ENCODE measurements around the gene CSTA. TPM values are rescaled to one million over a fixed set of nuclear protein-coding genes. Genes with fewer than 3 reads are reported as not detected.

CSTA gene
- total RNA-seq, 8 experiments from 2014 or later, result 0.16 to 4.5 (median 0.85) TPM; not detected in 3

Other genes starting within 250 kb of the CSTA start
- 1 to 10 TPM in 1 of 8 experiments, under 1 TPM in 6, not detected in 1; 0.07 to 1.1 (median 0.22) TPM for gene CASR, start 141.6 kb upstream of the CSTA start, total RNA-seq
- 10 to 100 TPM; 25.7 to 91.3 (median 51.9) TPM for gene MIX23, start 58.0 kb downstream of the CSTA start, total RNA-seq
- 10 to 100 TPM; 12.2 to 51.7 (median 44.2) TPM for gene FAM162A, start 58.9 kb downstream of the CSTA start, total RNA-seq
- 1 to 10 TPM; 5.2 to 9.2 (median 6.8) TPM for gene WDR5B, start 90.8 kb downstream of the CSTA start, total RNA-seq
- gene KPNA1, start 189.7 kb downstream of the CSTA start, total RNA-seq, result 10 to 100 TPM; 24.1 to 48.9 (median 36.2) TPM
- gene PARP9, start 239.1 kb downstream of the CSTA start, total RNA-seq, result 100 to 1,000 TPM in 1 of 8 experiments, 10 to 100 TPM in 3, 1 to 10 TPM in 2, under 1 TPM in 2; 0.33 to 139 (median 9.8) TPM
- gene DTX3L, start 239.1 kb downstream of the CSTA start, total RNA-seq, result 10 to 100 TPM in 4 of 8 experiments, 1 to 10 TPM in 1, under 1 TPM in 3; 0.11 to 51.3 (median 7.2) TPM